Activated T-cell treated with anti-CD3 and anti-CD28 coated beads for 48 hours (primary cell): Measurements from ENCODE around the gene RAB20.
"Not testable (repeated sequence)": the region's sequence is repeated elsewhere in the genome, so short reads cannot be mapped to it uniquely, and the experiment has no call there.

ENCODE experiments used
- DNase-seq: peaks from one replicate; pipeline ENCODE4 v3.0.0-alpha.2; 2020; ENCODE audit warnings: low read depth

Gene RAB20

GRCh38 chr13:110491869-110492678 lies 69.4 kb downstream of the RAB20 start:
- no peak for DNase-seq

- DNase-seq: no peak
Measured at GRCh38 chr13:110490009-110490770, 71.3 kb downstream of the RAB20 start.

GRCh38 chr13:110486880-110487279 lies 74.6 kb downstream of the RAB20 start:
- not testable (repeated sequence) for DNase-seq

- DNase-seq: no peak
Measured at GRCh38 chr13:110486061-110486715, 75.3 kb downstream of the RAB20 start.

- DNase-seq: no peak
Measured at GRCh38 chr13:110485604-110486003, 75.9 kb downstream of the RAB20 start.

GRCh38 chr13:110484290-110485048 lies 77.1 kb downstream of the RAB20 start:
- DNase-seq: no peak

GRCh38 chr13:110483386-110483968 lies 78.0 kb downstream of the RAB20 start:
- DNase-seq: no peak

GRCh38 chr13:110480161-110480560 lies 81.4 kb downstream of the RAB20 start:
- no peak for DNase-seq

GRCh38 chr13:110479648-110480047 lies 81.9 kb downstream of the RAB20 start:
- DNase-seq: no peak

- no peak for DNase-seq
Measured at GRCh38 chr13:110479215-110479545, 82.3 kb downstream of the RAB20 start.

GRCh38 chr13:110478405-110479214 lies 82.9 kb downstream of the RAB20 start:
- no peak for DNase-seq

- no peak for DNase-seq
Measured at GRCh38 chr13:110477706-110478245, 83.7 kb downstream of the RAB20 start.

GRCh38 chr13:110476220-110476617 lies 85.3 kb downstream of the RAB20 start:
- no peak for DNase-seq

- DNase-seq: no peak
Measured at GRCh38 chr13:110475550-110476219, 85.8 kb downstream of the RAB20 start.

- no peak for DNase-seq
Measured at GRCh38 chr13:110475117-110475516, 86.4 kb downstream of the RAB20 start.

GRCh38 chr13:110474713-110475112 lies 86.8 kb downstream of the RAB20 start:
- DNase-seq: no peak
